NCI-H128 (cell line): ENCODE data around the gene HPF1.
A peak's percentile ranks its signal among the peaks of the same experiment; 100 is the strongest.
"Not testable (repeated sequence)": the region's sequence is repeated elsewhere in the genome, so short reads cannot be mapped to it uniquely, and the experiment has no call there.

ENCODE experiments used
- DNase-seq: peaks from one replicate; lab custom pipeline; 2025; ENCODE audit not compliant: unreplicated experiment; lab: John Stamatoyannopoulos, UW

Gene HPF1

DNA sequence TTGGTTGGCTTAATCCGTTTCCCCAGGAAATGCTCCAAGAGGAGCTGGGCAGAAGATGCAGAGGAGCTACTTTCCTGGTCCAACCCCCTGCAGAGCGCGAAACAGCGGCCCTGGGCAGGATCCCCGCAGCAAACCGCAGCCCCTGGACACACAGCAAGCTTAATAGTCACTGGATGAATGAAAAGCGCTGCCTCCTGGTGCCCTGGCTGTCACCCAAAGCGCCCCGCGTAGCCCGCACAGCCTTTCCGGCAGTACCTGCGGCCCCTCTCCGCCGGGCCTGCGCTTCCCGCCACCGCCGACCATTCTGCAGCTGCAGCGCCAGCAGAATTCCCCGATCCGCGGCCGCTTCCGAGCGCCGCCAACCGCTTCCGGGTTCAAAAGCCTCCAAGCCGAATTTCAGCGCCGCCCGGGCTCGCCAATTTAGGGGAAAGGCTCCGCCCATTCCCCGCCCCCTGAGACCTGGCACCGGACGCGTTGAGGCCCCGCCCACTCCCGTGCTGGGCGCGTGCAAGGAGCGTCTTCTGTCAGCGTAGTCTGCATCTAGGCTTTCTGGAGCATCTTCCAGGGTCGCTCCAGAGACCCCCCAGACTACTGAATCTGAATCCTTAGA lies at the start of gene HPF1:
Gene HPF1, minus strand, starts transcription at position 370 of the 610 bp plus-strand sequence. Its CDS starts 67 bp downstream, at position 303.
- DNase-seq = peak; percentile 90

DNA sequence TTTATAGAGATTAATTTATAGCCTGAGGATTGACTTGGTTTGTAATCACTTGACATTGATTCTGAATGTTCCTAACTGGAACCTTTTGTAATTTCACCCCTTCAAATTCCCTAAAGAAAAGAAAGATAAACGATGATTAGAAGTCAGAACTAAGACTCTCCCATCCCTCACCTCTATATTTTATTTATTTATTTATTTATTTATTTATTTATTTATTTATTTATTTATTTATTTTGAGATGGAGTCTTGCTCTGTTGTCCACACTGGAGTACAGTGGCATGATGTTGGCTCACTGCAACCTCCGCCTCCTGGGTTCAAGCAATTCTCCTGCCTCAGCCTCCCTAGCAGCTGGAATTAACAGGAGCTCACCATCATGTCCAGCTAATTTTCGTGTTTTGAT lies 49.0 kb upstream of the HPF1 start:
- not testable (repeated sequence) for DNase-seq

DNA sequence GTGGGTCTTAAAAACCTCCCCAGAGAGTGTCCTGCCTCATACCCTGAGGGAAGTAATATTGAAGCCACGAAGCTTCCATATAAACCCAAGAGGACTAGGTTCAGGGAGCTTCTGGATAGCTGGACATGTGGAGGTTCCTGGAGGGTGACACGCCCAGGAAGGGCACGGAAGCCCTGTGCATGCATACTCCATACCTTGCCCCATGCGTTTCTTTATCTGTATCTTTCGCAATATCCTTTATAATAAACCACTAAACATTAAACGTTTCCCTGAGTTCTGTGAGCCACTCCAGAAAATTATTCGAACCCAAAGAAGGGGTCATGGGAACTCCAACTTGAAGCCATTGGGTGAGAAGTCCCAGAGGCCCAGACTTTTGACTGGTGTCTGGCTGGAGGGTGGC lies 45.7 kb upstream of the HPF1 start:
- no peak for DNase-seq

DNA sequence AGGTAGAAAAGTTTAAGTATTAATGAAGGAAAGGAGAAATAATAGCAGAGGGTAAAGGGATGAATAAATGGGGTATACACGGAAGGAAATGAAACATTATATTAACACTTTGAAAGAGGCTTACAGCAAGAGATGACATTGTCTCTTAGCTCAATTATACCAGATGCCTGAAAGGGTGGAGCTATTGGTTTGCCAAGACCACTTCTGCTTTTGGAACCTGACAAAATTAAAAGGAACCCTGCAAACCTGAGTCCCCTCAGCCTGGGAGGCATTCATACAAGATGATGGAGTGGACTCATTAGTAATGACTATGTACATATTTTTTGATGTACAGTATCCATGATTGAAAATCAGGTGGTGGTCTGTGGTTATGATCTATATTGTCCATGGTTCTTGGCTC lies 45.1 kb upstream of the HPF1 start:
- no peak for DNase-seq

DNA sequence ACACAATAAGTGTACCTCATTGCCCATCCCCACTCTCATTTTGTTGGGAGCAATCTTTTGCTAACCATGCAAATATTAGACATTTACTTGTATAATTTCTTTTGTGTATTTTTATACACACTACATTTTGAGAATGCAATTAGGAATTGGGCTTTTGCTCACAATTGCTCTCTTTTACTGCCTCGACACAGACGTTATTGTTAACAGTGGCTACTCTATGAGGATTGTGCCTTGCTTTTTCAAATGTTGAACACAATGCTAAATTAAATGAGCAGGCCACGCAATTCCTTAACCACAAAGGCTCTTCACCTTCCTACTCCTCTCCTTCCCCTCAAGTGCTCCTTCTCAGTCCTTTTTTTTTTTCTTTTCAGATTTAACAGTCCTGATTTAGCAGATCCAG lies 42.8 kb upstream of the HPF1 start:
- no peak for DNase-seq

DNA sequence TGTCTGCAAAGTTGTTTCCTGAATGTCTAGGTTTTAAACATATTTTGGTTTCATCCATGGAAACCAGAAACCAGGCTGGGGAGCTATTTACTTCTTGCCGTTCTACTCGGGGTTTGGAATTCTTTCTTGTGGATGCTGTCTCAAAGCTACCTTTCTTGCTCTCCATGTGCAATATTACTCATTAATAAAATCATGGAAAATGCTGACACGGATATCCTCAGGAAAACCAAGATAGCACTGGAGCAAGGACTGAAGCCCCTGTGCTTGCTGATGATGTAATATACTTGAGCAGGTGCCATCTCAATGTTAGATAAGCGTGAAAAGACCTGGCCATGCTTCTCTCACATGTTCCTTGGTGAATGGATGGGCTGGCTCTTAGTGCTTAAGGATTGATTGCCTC lies 41.5 kb upstream of the HPF1 start:
- no peak for DNase-seq

DNA sequence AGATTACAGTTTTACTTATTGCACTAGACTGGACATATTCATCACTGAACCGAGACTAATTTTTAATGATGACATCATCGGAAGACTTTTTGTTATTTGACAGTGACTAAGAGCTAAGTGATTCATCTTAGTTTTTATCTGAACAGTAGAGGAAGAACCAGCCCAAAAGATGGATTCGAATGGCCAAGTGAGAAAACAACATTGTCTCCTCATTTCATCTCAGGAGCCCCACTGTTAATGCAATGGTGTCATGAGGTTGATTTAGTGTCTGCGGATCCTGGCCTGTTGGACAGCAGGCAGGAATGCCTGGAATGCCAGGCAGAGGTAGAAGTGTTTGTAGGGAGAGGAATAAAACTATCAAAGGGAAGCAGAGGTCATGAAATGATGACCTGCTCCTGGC lies 37.8 kb upstream of the HPF1 start:
- no peak for DNase-seq

DNA sequence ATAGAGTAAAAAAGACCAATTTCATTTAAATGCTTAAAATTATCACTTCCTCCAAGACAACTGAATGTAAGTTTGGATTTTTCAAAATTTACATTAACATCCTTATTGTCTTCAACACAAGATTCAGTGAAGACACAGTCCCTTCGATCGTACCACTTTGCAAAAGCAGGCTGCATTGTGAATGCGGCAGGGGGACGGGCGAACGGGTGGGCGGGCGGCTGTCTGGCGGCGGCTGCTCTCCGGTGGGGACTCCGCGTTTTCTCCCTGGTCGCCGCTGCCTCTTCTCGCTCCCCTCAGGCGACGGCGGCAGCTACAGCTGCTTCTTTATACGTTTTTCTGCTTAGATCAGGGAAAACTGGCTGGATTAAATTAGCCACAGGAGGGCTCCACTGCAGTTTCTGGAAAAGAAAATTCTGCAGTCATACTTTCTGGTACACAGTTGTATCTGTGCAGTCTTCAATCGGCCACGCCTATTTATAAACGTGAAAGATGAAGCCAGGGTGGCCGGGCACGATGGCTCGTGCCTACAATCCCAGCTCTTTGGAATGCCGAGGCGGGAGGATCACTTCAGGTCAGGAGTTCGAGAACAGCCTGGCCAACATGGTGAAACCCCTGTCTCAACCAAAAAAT lies 33.9 kb upstream of the HPF1 start:
- DNase-seq = no peak

DNA sequence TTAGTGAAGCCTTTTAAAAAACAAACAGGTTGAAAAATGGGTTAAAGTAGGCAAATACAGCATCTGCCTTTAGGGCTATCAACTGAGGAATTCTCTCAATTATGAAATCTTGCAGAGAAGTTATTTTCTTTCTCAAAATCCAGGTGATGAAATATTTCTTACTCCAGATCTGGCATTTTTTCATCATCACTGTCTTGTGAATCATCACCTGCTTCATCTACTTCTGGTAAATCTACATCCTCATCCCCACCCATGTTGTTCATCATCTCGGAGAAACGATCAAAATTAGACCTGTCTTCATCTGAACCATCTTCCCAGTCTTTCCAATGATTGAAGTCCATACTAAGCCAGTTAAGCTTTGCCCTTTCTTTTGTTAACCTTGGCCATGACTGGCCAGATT lies 33.3 kb upstream of the HPF1 start:
- no peak for DNase-seq

DNA sequence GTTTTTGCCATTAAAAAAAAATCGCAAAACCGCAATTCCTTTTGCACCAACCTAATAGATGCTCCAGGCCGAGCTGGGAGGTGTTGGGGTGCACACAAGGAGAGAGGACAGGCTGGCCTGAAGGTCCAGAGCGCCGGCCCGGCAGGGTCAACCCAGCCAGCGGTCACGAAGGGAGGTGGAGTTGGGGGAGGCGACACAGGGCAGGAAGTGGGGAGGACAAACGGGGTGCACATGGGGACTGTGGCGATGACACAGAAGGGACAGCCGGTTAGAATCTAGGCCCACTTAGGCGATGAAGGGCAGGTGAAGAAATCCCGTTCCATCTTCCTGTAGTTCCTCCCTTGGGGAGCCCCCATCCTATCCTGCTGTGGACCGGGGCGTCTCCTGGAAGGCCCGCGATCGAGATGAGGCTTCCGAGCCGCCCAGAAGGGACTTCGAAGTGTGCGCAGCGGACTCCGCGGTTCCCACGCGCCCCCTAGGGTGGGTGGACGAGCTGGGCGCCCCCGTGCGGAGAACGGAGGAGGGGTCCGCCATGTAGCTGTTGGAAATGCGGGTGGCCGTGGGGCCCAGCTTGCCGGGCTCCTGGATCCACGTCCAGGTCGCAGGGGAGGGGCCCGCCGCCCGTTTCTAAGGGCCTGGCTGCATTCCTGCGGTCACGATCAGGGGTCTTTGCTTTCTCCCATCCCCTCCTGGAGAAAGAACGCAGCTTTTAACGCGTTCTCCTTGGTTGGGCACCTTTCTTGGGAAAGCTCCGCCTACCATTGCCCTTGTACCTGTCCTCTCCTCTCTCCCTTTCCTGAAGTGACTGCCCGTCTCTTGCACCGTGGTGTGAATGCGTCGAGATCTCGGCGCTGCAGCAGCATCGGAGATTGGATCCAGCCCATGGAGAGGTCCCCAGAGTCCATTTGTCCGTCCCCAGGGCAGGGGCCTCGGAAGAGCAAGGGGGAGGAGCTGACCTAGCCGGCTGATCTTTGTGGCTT lies 17.0 kb upstream of the HPF1 start:
- no peak for DNase-seq

DNA sequence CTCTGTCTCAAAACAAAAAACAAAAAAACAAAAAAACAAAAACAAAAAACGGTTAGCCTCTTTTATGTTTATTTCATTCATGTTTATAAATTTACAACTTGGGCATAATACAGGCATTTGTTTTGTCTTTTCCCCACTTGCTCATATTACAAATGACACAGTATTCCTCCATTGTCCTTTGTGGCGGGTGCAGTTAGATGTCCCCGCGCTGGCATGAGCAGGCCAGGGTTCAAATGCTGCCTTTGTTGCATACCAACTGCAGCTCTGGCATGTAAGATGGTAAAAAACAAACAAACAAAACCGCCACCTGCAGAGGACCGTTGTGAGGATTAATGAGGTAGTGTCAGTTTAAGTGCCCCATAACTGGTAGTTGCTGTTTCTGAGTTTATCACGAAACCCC lies 16.1 kb upstream of the HPF1 start:
- no peak for DNase-seq

DNA sequence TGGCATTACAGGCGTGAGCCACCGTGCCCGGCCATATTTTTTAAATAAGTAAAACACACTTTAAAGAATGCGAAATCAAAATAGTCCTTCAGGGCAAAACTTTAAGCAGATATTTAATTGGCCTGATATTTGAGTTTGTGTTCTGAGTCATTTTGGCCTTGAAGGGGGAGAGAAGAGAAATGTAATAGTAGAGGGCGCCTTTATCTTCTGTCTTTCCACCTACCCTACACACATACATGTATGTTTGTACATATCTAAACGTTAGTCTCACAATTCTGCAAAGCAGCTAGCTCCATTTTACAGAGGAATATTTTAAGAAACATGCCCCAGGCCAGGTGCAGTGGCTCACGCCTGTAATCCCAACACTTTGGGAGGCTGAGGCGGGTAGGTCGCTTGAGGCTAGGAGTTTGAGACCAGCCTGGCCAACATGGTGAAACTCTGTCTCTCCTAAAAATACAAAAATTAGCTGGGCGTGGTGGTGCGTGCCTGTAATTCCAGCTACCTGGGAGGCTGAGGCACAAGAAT lies 13.9 kb upstream of the HPF1 start:
- not testable (repeated sequence) for DNase-seq

DNA sequence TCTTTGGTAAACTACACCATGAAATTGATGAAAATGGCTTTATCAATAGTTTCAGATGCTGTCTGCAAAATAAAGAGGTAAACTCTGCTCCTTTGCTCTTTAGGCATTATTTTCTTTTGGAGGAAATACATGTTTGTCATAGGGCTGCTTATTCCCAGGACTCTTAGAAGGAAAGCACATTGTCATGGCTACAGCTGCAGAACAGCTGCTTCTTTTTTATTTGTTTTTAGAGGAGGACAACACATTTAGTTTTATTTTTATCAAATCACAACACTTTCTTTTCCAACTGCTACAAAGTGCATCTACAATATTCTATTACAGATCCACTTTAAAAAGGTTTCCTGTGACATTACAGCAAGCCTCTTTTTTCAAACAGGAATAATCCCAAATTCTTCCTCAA lies 12.7 kb upstream of the HPF1 start:
- DNase-seq = no peak

DNA sequence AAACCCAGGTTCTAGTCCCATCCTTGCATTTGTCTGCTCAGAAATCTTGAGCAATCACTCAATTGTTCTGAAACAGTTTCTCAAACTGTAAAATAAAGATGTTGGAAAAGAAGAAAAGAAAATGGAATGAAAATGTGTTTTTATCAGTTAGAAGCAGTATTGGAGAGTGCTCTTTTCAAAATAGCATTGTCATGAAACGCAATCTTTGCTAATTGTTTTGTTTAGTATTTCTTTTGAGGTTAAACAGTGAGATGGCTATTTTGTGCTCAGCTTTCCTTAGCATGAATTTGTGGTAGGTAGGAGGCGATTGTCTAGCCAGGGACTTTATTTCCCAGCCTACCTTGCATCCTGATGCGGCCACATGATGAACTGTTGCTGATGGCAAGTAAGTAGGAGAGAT lies 10.6 kb upstream of the HPF1 start:
- no peak for DNase-seq

DNA sequence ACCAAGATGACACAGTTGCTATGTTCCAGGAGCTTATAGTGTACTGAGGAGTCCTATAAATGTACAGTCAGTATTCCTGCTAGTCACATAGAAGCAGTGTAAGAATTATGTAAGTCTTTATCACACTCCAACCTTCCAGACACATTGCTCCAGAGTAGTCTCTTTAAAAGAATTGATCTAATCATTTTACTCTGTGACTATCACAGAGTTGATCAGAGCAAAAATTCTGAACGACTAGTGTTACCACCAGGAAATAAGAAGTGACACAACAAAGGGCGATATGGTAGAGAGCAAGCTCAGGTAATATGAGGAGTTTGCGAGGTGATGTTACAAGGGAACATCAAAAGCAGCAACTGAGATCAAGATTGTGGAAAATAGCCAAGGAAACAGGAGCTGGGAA lies 9.0 kb upstream of the HPF1 start:
- no peak for DNase-seq

DNA sequence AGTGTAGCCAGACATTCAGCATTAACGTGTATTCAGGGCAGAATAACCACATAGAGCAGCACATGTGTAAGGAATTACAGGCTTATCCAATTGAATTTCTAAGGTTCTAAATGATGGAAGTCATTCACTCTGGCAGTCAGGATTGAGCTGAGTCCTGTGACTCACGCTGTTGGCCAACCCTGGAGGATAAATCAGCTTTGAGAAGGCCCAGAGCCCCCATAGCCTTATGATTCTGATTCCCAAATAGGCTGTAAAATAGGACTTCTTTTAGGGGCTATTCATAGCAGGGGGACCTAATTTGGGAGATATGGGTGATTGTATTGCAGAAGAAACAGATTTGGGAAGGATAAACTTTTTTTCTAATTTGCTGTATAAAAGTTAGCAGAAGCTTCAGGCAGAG lies 8.1 kb upstream of the HPF1 start:
- no peak for DNase-seq

DNA sequence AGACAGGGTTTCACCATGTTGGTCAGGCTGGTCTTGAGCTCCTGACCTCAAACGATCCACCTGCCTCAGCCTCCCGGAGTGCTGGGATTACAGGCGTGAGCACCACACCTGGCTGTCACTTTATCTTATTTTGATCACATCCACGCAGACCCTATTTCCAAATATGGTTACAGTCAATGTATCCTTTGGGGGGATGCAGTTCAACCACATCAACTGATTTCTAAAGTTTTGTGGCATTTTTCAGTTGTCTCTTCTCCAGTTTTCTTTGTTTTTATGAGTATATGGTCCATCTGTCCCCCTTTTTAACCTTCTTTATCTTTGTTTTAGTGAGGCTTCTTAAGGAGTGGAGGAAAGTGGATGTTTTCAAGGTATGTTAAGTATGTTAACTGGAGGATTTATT lies 4.1 kb upstream of the HPF1 start:
- DNase-seq = no peak

DNA sequence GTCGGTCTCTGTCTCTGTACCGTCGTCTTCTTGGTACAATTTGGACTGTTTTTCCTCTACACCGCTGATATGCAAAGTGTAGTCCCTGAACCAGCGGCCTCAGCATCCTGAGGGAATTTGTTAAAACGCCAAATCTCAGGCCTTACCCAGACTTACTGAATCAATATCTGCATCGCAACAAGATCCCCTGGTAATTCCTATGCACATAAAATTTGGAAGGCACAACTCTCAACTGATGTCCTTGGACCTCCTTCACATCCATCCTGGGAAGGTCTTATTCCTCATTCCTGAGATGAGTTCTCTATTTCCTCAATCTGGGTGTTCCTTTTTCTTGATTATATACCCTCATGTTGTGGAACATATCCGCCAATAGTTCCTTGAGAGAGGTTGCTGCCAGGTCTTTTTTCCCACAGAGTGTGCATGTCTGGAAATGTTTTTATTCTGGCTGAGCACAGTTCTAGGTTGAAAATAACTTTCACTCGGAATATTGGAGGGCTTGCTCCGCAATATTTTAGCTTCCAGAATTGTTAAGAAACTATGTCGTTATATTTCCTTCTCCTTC lies 738 bp upstream of the HPF1 start:
- DNase-seq = no peak

DNA sequence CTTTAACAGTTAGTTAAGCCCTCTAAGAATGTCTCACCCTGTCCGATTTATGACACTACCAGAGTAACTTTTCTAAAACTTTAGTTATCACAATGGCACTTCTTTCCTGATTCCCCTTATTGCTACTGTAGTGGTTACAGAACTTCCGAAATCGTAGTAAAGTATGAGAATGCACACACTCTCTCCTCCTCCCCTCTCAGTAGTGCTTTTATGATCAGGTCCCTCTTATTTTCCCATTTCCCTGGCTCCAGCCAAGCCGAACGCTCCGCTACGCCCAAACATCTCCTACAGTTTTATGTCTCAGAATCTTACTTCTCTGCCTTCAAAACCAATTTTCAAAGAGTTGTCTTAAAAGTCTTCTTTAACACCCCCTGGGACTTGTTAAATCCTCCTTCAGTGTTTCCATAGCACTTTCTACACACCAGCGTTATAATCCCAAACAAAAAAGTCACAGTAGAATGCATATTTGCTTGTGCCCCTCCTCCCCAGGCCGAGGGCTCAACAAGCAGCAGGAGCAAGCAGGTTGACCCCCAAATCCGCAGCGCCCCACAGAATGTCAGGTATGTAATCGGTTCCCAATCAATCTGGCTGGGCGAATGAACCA lies 671 bp downstream of the HPF1 start:
- DNase-seq = no peak

DNA sequence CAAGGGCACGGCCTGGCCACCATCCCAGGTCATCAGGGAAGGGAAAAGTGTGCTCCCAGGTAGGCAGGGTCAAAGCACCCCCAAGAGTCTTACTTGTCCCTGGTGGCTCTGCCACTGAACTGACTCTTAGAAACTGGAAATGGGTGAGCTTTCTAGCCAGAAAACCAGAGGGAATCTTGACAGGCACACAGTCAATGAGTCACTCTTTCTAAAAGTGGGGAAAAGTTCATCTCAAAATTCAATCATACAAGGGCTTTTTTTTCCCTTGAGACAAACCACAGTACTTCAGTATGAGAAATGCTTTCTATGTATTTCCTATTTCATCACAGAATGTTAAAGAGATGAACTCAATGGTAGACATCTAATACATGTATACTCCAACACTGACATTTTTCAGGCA lies 12.5 kb downstream of the HPF1 start:
- no peak for DNase-seq

DNA sequence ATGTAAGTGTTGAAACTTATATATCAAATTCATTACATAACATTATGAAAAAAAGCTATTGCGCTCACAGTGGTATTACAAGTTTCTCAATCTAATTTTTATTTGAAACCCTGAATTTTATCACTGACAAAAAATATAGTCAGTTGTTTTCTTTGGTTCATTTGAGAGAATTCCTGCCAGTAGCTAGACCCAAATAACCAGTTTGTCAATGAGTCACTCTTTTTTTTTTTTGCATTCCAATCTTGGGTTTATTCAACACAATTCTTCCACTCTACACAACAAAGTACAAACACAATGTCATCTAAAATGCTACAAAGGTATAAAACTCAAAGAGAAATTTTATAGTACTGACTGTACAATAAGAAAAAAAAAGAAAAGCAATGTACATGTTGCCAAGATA lies 13.1 kb downstream of the HPF1 start:
- no peak for DNase-seq
